ENCODE measurements around the gene DOK1. TPM values are rescaled to one million over a fixed set of nuclear protein-coding genes. Genes with fewer than 3 reads are reported as not detected.
A peak's percentile ranks its signal among the peaks of the same experiment; 100 is the strongest.
"Not testable (repeated sequence)": the region's sequence is repeated elsewhere in the genome, so short reads cannot be mapped to it uniquely, and the experiment has no call there.

Gene DOK1
- polyA plus RNA-seq, 3 donors = 48.0 to 53.6 (median 49.3) TPM

DNA sequence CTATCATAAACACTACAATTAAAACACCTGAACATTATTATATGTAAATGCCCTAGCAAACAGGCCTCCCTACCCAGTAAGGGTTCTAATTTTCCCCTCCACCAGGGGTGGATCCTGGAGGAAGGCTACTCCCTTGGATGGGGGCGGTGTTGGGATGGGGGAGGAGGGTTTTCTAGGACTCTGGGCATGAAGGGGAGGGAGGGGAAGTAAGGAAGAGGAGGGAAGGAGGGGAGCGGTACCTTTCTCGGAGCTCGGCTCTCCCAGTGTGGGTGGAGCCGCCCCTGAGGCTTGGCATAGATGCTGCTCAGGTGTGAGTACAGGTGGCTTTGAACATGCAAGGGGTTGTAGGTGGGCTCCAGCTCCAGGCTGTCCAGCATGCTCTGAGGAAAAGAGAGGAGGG is 5.4 kb downstream of the DOK1 start:
- Mint-ChIP-seq H3K9me3 (no peaks in the 10 kb centered on the region), H3K27ac (no peak overlapping the region), H3K4me1 (peaks cover 54% of the 10 kb centered on the region), H3K4me3 (no peak overlapping the region), H3K27me3 (ENCODE audit: low read depth in 3 of 3) (peaks cover 0 to 2% (median 2%) of the 10 kb centered on the region in 3 donors), H3K36me3 (peaks cover 15 to 20% of the 10 kb centered on the region in 2 donors)
- peaks cover 32 to 46% of the 10 kb centered on the region in 2 donors for H3K4me1 ChIP-seq (ENCODE audit: control insufficient read depth in 1 of 2, insufficient read depth in 2 of 2, low read length in 2 of 2)
- H4K20me1 ChIP-seq (ENCODE audit: insufficient read depth, low read length) = peaks cover 23% of the 10 kb centered on the region
- H3K4me3 ChIP-seq (replicated peaks in 1 of 3; ENCODE audit: low read depth in 2 of 3, low read length in 3 of 3) = no peak overlapping the region
- no peaks in the 10 kb centered on the region for H3K27me3 ChIP-seq (ENCODE audit: control insufficient read depth in 2 of 2, insufficient read depth in 2 of 2, low read length in 2 of 2)
- peaks cover 20 to 28% of the 10 kb centered on the region in 2 donors for H3K36me3 ChIP-seq (replicated peaks in 1 of 2; ENCODE audit: control insufficient read depth in 1 of 2, insufficient read depth in 2 of 2, low read length in 2 of 2)
- no peak overlapping the region for H2AFZ ChIP-seq (ENCODE audit: insufficient read depth, low read depth, low read length, poor library complexity, severe bottlenecking)
- no peak overlapping the region for H3K9ac ChIP-seq (ENCODE audit: insufficient read depth, low read length, poor library complexity, severe bottlenecking)
- H3K9me3 ChIP-seq (replicated peaks in 1 of 2; ENCODE audit: control insufficient read depth in 1 of 2, insufficient read depth in 1 of 2, low read length in 2 of 2) = no peaks in the 10 kb centered on the region
- 79% methylated on average over 4 of the region's 5 CpGs for WGBS (ENCODE audit: insufficient coverage)
- H3K27ac ChIP-seq (ENCODE audit: low read depth in 1 of 2, low read length in 2 of 2) = no peak overlapping the region
- no peak for DNase-seq
- peaks cover 31% of the 10 kb centered on the region for H3K79me2 ChIP-seq (ENCODE audit: insufficient read depth, low read length)
- no peak overlapping the region for H3K4me2 ChIP-seq (replicated peaks; ENCODE audit: extremely low read depth, low read length, poor library complexity, severe bottlenecking)
- intact Hi-C loops (cut with micrococcal nuclease) = no loop called here
- TF ChIP-seq, protein P1, sequence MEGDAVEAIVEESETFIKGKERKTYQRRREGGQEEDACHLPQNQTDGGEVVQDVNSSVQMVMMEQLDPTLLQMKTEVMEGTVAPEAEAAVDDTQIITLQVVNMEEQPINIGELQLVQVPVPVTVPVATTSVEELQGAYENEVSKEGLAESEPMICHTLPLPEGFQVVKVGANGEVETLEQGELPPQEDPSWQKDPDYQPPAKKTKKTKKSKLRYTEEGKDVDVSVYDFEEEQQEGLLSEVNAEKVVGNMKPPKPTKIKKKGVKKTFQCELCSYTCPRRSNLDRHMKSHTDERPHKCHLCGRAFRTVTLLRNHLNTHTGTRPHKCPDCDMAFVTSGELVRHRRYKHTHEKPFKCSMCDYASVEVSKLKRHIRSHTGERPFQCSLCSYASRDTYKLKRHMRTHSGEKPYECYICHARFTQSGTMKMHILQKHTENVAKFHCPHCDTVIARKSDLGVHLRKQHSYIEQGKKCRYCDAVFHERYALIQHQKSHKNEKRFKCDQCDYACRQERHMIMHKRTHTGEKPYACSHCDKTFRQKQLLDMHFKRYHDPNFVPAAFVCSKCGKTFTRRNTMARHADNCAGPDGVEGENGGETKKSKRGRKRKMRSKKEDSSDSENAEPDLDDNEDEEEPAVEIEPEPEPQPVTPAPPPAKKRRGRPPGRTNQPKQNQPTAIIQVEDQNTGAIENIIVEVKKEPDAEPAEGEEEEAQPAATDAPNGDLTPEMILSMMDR (IDR thresholded peaks at IDR 0.05) = no peak

DNA sequence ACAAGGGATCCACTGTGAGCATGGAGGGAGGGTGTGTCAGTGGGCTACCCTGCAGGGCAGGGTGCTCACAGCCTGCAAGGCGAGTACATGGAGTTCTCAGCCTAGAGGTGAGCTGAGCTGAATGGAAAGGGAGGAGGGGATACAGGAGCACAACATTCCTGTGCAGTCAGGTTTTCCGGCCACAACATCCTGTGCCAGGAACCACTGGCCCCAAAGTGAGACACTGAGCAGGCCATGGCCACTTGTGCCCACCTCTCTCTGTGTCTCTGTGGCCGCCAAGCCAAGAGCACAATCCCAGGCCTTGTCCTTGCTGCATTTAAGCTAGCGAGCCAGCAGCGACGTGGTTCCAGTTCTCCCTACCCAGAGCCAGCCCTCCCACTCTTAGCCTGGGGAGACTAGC is 6.1 kb downstream of the DOK1 start:
- 86% methylated on average over 3 of the region's 6 CpGs for WGBS (ENCODE audit: insufficient coverage)
- Histone ChIP-seq H2AFZ (ENCODE audit: insufficient read depth, low read depth, low read length, poor library complexity, severe bottlenecking) (no peak overlapping the region), H3K4me3 (replicated peaks in 1 of 3; ENCODE audit: low read depth in 2 of 3, low read length in 3 of 3) (no peak overlapping the region), H3K27ac (ENCODE audit: low read depth in 1 of 2, low read length in 2 of 2) (no peak overlapping the region), H3K4me1 (ENCODE audit: control insufficient read depth in 1 of 2, insufficient read depth in 2 of 2, low read length in 2 of 2) (peaks cover 32 to 41% of the 10 kb centered on the region in 2 donors), H3K27me3 (ENCODE audit: control insufficient read depth in 2 of 2, insufficient read depth in 2 of 2, low read length in 2 of 2) (no peaks in the 10 kb centered on the region), H3K79me2 (ENCODE audit: insufficient read depth, low read length) (peaks cover 24% of the 10 kb centered on the region), H3K36me3 (replicated peaks in 1 of 2; ENCODE audit: control insufficient read depth in 1 of 2, insufficient read depth in 2 of 2, low read length in 2 of 2) (peaks cover 20 to 28% of the 10 kb centered on the region in 2 donors), H4K20me1 (ENCODE audit: insufficient read depth, low read length) (peaks cover 23% of the 10 kb centered on the region), H3K9me3 (replicated peaks in 1 of 2; ENCODE audit: control insufficient read depth in 1 of 2, insufficient read depth in 1 of 2, low read length in 2 of 2) (no peaks in the 10 kb centered on the region), H3K9ac (ENCODE audit: insufficient read depth, low read length, poor library complexity, severe bottlenecking) (no peak overlapping the region), H3K4me2 (replicated peaks; ENCODE audit: extremely low read depth, low read length, poor library complexity, severe bottlenecking) (no peak overlapping the region)
- H3K4me3 Mint-ChIP-seq = no peak overlapping the region
- peaks cover 0 to 2% (median 2%) of the 10 kb centered on the region in 3 donors for H3K27me3 Mint-ChIP-seq (ENCODE audit: low read depth in 3 of 3)
- H3K4me1 Mint-ChIP-seq = peaks cover 54% of the 10 kb centered on the region
- no peak for DNase-seq
- peaks cover 15 to 20% of the 10 kb centered on the region in 2 donors for H3K36me3 Mint-ChIP-seq
- no peaks in the 10 kb centered on the region for H3K9me3 Mint-ChIP-seq
- intact Hi-C loops (cut with micrococcal nuclease) = no loop called here
- H3K27ac Mint-ChIP-seq = peak overlapping the region in 2 of 7 donors; percentile 48 to 57
- TF ChIP-seq, protein P1 (IDR thresholded peaks at IDR 0.05) = no peak

DNA sequence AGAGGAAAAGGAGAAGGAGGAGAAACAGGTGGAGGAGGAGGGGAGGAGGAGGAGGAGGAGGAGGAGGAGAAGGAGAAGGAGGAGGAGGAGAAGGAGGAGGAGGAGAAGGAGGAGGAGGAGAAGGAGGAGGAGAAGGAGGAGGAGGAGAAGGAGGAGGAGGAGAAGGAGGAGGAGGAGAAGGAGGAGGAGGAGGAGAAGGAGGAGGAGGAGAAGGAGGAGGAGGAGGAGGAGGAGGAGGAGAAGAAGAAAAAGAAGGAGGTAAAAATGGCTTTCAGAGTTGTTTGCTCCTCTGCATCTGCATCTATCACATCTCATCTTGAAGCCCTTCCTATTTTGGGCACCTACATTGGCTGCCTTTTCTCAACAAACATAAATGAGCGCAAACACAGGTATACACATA is 6.5 kb downstream of the DOK1 start:
- H3K36me3 Mint-ChIP-seq = peaks cover 15 to 19% of the 10 kb centered on the region in 2 donors
- intact Hi-C loops (cut with micrococcal nuclease) = not testable (repeated sequence)
- WGBS (ENCODE audit: insufficient coverage) = 100% methylated on average over 1 of the region's 1 CpG

More for the DNA sequence above, 6.5 kb downstream of the DOK1 start:
- H2AFZ ChIP-seq (ENCODE audit: insufficient read depth, low read depth, low read length, poor library complexity, severe bottlenecking); H3K27me3 Mint-ChIP-seq (ENCODE audit: low read depth in 3 of 3); H3K9me3 ChIP-seq (replicated peaks in 1 of 2; ENCODE audit: control insufficient read depth in 1 of 2, insufficient read depth in 1 of 2, low read length in 2 of 2); DNase-seq; H3K4me3 Mint-ChIP-seq; H3K27ac ChIP-seq (ENCODE audit: low read depth in 1 of 2, low read length in 2 of 2); H3K4me3 ChIP-seq (replicated peaks in 1 of 3; ENCODE audit: low read depth in 2 of 3, low read length in 3 of 3); H3K27me3 ChIP-seq (ENCODE audit: control insufficient read depth in 2 of 2, insufficient read depth in 2 of 2, low read length in 2 of 2); H3K9me3 Mint-ChIP-seq; H3K9ac ChIP-seq (ENCODE audit: insufficient read depth, low read length, poor library complexity, severe bottlenecking); H3K4me2 ChIP-seq (replicated peaks; ENCODE audit: extremely low read depth, low read length, poor library complexity, severe bottlenecking): not testable (repeated sequence)
- Histone ChIP-seq H3K4me1 (ENCODE audit: control insufficient read depth in 1 of 2, insufficient read depth in 2 of 2, low read length in 2 of 2) (peaks cover 31 to 41% of the 10 kb centered on the region in 2 donors), H3K36me3 (replicated peaks in 1 of 2; ENCODE audit: control insufficient read depth in 1 of 2, insufficient read depth in 2 of 2, low read length in 2 of 2) (peaks cover 20 to 28% of the 10 kb centered on the region in 2 donors), H3K79me2 (ENCODE audit: insufficient read depth, low read length) (peaks cover 20% of the 10 kb centered on the region), H4K20me1 (ENCODE audit: insufficient read depth, low read length) (peaks cover 23% of the 10 kb centered on the region)
- Mint-ChIP-seq H3K27ac (peak overlapping the region in 1 of 7 donors; percentile 48), H3K4me1 (peaks cover 54% of the 10 kb centered on the region)

Data from CD14-positive monocyte (primary cell).